Esophagus muscularis mucosa (tissue), 4 donors: ENCODE measurements around the gene CT45A1. TPM values are rescaled to one million over a fixed set of nuclear protein-coding genes. Genes with fewer than 3 reads are reported as not detected.
"Not testable (repeated sequence)": the region's sequence is repeated elsewhere in the genome, so short reads cannot be mapped to it uniquely, and the experiment has no call there.

ENCODE experiments used
- DNase-seq: peaks from one replicate; pipeline ENCODE4 v3.0.0-alpha.2; 2017; ENCODE audit errors: extremely low spot score
- H3K27ac ChIP-seq, 4 donors: fragments of 200-600 bp; sonication (generic); replicated peaks in 1 of 4; 1 replicate in 3 of 4; 2 replicates in 1 of 4; pipeline ENCODE4 v1.5.1; 2016 to 2019; ENCODE audit warnings: mild to moderate bottlenecking in 1 of 4
- H3K27me3 ChIP-seq, 4 donors: fragments of 200-600 bp; sonication (generic); one replicate each; pipeline versions ENCODE4 v1.5.1 to v1.6.0; 2016 to 2019
- H3K36me3 ChIP-seq, 4 donors: fragments of 200-600 bp; sonication (generic); one replicate each; pipeline ENCODE4 v1.5.1; 2016 to 2019
- H3K4me1 ChIP-seq, 4 donors: fragments of 200-600 bp; sonication (generic); one replicate each; pipeline ENCODE4 v1.5.1; 2016 to 2019
- H3K4me3 ChIP-seq, 4 donors: fragments of 200-600 bp; sonication (generic); 1 replicate in 2 of 4; 2 replicates in 2 of 4; pipeline ENCODE4 v1.5.1; 2016 to 2019; ENCODE audit warnings: mild to moderate bottlenecking in 4 of 4, moderate library complexity in 1 of 4
- H3K9me3 ChIP-seq, 4 donors: fragments of 200-600 bp; sonication (generic); 1 replicate in 3 of 4; 2 replicates in 1 of 4; pipeline ENCODE4 v1.5.1; 2016 to 2019
- CTCF ChIP-seq, 3 experiments: fragments of 200-600 bp in 2 of 3; fragments of 450-650 bp in 1 of 3; sonication (generic) in 2 of 3; IDR thresholded peaks; one replicate each; pipeline ENCODE4 v1.5.1; 2017 to 2019; ENCODE audit warnings: antibody characterized with exemption in 3 of 3, mild to moderate bottlenecking in 2 of 3, moderate library complexity in 1 of 3
- EP300 ChIP-seq: sonication (generic); formaldehyde crosslinking; IDR thresholded peaks from one replicate; pipeline ENCODE4 v1.6.1; 2017; ENCODE audit warnings: antibody characterized with exemption
- POLR2A ChIP-seq: fragments of 450-650 bp; IDR thresholded peaks from one replicate; pipeline ENCODE4 v1.6.1; 2017; ENCODE audit warnings: antibody characterized with exemption, moderate library complexity, mild to moderate bottlenecking, low read depth
- POLR2AphosphoS5 ChIP-seq, 2 donors: sonication (generic); formaldehyde crosslinking; IDR thresholded peaks; one replicate each; pipeline ENCODE4 v1.6.1; 2017; ENCODE audit warnings: antibody characterized with exemption in 2 of 2
- WGBS: methylation state at CpG from one replicate; pipeline ENCODE4 v1.1.5; 2018; 5-methylcytosine and 5-hydroxymethylcytosine counted together
- intact Hi-C: fragments of 100-400 bp; cut with DNase I; formaldehyde crosslinking; loops from one replicate; pipeline ENCODE4 v1.15.1; 2023
- total RNA-seq, 4 donors: library from RNA; depleted of rRNA; stranded (reverse); fragments of >200 nt; gene quantifications; one replicate each; pipeline versions ENCODE4 v1.1.0 to v1.2.1, GENCODE V29; 2016

The CT45A1 gene
- total RNA-seq: not detected

- H3K27me3 ChIP-seq, H3K36me3 ChIP-seq, H3K4me1 ChIP-seq, H3K9me3 ChIP-seq, H3K27ac ChIP-seq, H3K4me3 ChIP-seq, intact Hi-C loops, DNase-seq: not testable (repeated sequence)
- WGBS: 71% methylated on average over 6 of the region's 15 CpGs
Measured at GRCh38 chrX:135713183-135713689, at the start of gene CT45A1. Gene CT45A1 (plus strand): TSS chrX:135713639. CDS start chrX:135718941, 5,302 bp downstream.

GRCh38 chrX:135672979-135673378 lies 40.5 kb upstream of the CT45A1 start:
- H3K36me3 ChIP-seq, intact Hi-C loops, H3K27me3 ChIP-seq, H3K9me3 ChIP-seq, H3K27ac ChIP-seq, DNase-seq, H3K4me1 ChIP-seq, H3K4me3 ChIP-seq: not testable (repeated sequence)

GRCh38 chrX:135688137-135688536 lies 25.3 kb upstream of the CT45A1 start:
- 35% methylated on average over 16 of the region's 16 CpGs for WGBS
- no peaks in the 10 kb centered on the region for H3K4me1 ChIP-seq
- H3K27ac ChIP-seq: no peak overlapping the region
- no peak overlapping the region for H3K4me3 ChIP-seq
- intact Hi-C loops: no loop called here
- H3K9me3 ChIP-seq: no peaks in the 10 kb centered on the region
- H3K36me3 ChIP-seq: no peaks in the 10 kb centered on the region
- TF ChIP-seq POLR2A: no peak
- H3K27me3 ChIP-seq: no peaks in the 10 kb centered on the region
- DNase-seq: no peak

- no peaks in the 10 kb centered on the region for H3K36me3 ChIP-seq
- no peak overlapping the region for H3K27ac ChIP-seq
- DNase-seq: no peak
- TF ChIP-seq POLR2AphosphoS5 (IDR thresholded peaks at IDR 0.05) (no peak), POLR2A (no peak), EP300 (no peak), CTCF (IDR thresholded peaks at IDR 0.05) (no peak)
- H3K4me3 ChIP-seq: no peak overlapping the region
- no peaks in the 10 kb centered on the region for H3K9me3 ChIP-seq
- no peaks in the 10 kb centered on the region for H3K4me1 ChIP-seq
- intact Hi-C loops: no loop called here
- 69% methylated on average over 3 of the region's 3 CpGs for WGBS
- H3K27me3 ChIP-seq: no peaks in the 10 kb centered on the region
Measured at GRCh38 chrX:135695471-135695870, 18.0 kb upstream of the CT45A1 start.

DNA sequence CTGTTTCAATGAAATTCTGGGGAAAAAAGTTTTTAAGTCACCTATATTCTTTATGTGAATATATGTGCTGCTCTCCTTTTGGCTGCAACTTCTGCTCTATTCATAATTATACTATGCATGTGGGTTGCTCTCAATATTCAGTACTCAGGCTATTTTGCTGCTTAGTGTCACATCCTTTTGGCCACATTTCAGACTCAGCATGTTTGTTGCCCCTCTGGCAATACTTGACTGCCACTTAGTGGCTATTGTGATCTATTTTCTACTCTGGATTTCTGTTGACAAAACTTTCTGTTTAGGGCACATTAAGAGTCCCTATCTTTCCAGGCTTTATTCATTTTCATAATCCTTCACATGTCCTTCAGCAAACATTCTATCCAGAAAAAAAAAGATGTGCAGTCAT lies 15.8 kb upstream of the CT45A1 start:
- no peaks in the 10 kb centered on the region for H3K36me3 ChIP-seq
- H3K9me3 ChIP-seq: no peaks in the 10 kb centered on the region
- no peak overlapping the region for H3K4me3 ChIP-seq
- DNase-seq: no peak
- no peaks in the 10 kb centered on the region for H3K4me1 ChIP-seq
- TF ChIP-seq POLR2AphosphoS5 (IDR thresholded peaks at IDR 0.05) (no peak), POLR2A (no peak), CTCF (IDR thresholded peaks at IDR 0.05) (no peak), EP300 (no peak)
- intact Hi-C loops: no loop called here
- H3K27ac ChIP-seq: no peak overlapping the region
- H3K27me3 ChIP-seq: no peaks in the 10 kb centered on the region

GRCh38 chrX:135698924-135699323 lies 14.5 kb upstream of the CT45A1 start:
- no peak for DNase-seq
- Histone ChIP-seq H3K27me3 (no peaks in the 10 kb centered on the region), H3K27ac (no peak overlapping the region), H3K9me3 (no peaks in the 10 kb centered on the region), H3K4me1 (no peaks in the 10 kb centered on the region), H3K4me3 (no peak overlapping the region), H3K36me3 (no peaks in the 10 kb centered on the region)
- intact Hi-C loops: no loop called here
- TF ChIP-seq POLR2A (no peak), CTCF (IDR thresholded peaks at IDR 0.05) (no peak), EP300 (no peak), POLR2AphosphoS5 (IDR thresholded peaks at IDR 0.05) (no peak)
